GM23338 (cell line): ENCODE results near the gene USP35. TPM values are rescaled to one million over a fixed set of nuclear protein-coding genes. Genes with fewer than 3 reads are reported as not detected.

Experiments used
- ATAC-seq: fragments of 200-7000 bp; cut with Tn5 transposase; 3 replicates; pipeline ENCODE4 v1.9.1; 2020
- DNase-seq: peaks from one replicate; pipeline ENCODE4 v3.0.0-alpha.2; 2015; ENCODE audit warnings: low spot score
- H2AFZ ChIP-seq: fragments of 200-600 bp; sonication (generic); 2 replicates; pipeline ENCODE4 v1.8.0; 2016; ENCODE audit warnings: antibody characterized with exemption, mild to moderate bottlenecking, moderate library complexity
- H3F3A ChIP-seq: fragments of 200-600 bp; sonication (generic); replicated peaks from 2 replicates; pipeline ENCODE4 v1.8.0; 2017; ENCODE audit warnings: antibody characterized with exemption, mixed run types, low read depth
- H3K27ac ChIP-seq: fragments of 200-600 bp; sonication (generic); 2 replicates; pipeline ENCODE4 v1.6.1; 2016; ENCODE audit warnings: low read depth
- H3K27me3 ChIP-seq: fragments of 200-600 bp; sonication (generic); 2 replicates; pipeline ENCODE4 v1.8.0; 2016; ENCODE audit warnings: mild to moderate bottlenecking, mixed run types, moderate library complexity; ENCODE audit not compliant: insufficient read depth
- H3K36me3 ChIP-seq: fragments of 200-600 bp; sonication (generic); 2 replicates; pipeline ENCODE4 v1.8.0; 2016; ENCODE audit warnings: mild to moderate bottlenecking; ENCODE audit not compliant: insufficient read depth
- H3K4me1 ChIP-seq: fragments of 200-600 bp; sonication (generic); 2 replicates; pipeline ENCODE4 v1.8.0; 2016; ENCODE audit warnings: mild to moderate bottlenecking, moderate library complexity; ENCODE audit not compliant: insufficient read depth
- H3K4me2 ChIP-seq: fragments of 200-600 bp; sonication (generic); 2 replicates; pipeline ENCODE4 v1.7.1; 2017; ENCODE audit warnings: mixed run types
- H3K4me3 ChIP-seq: fragments of 200-600 bp; sonication (generic); 2 replicates; pipeline ENCODE4 v1.6.1; 2016; ENCODE audit warnings: mixed run types
- H3K79me2 ChIP-seq: fragments of 200-600 bp; sonication (generic); replicated peaks from 2 replicates; pipeline ENCODE4 v1.8.0; 2017; ENCODE audit warnings: mild to moderate bottlenecking; ENCODE audit not compliant: insufficient read depth
- H3K9me2 ChIP-seq: fragments of 200-600 bp; sonication (generic); 2 replicates; pipeline ENCODE4 v1.8.0; 2017; ENCODE audit not compliant: insufficient read depth
- H4K20me1 ChIP-seq: fragments of 200-600 bp; sonication (generic); replicated peaks from 2 replicates; pipeline ENCODE4 v1.8.0; 2017; ENCODE audit warnings: mild to moderate bottlenecking; ENCODE audit not compliant: insufficient read depth
- H3K27ac Mint-ChIP-seq: 2 replicates; pipeline ENCODE4 v1.8.0; 2020; ENCODE audit warnings: inconsistent platforms, mild to moderate bottlenecking, moderate library complexity, mixed read lengths
- H3K27me3 Mint-ChIP-seq: 3 replicates; pipeline ENCODE4 v1.8.0; 2022; ENCODE audit warnings: low read depth, mild to moderate bottlenecking, moderate library complexity, mixed read lengths, inconsistent platforms; ENCODE audit not compliant: insufficient read depth, poor library complexity
- H3K36me3 Mint-ChIP-seq: 3 replicates; pipeline ENCODE4 v1.8.0; 2021; ENCODE audit warnings: low read depth, mild to moderate bottlenecking, inconsistent platforms, moderate library complexity, mixed read lengths
- H3K4me1 Mint-ChIP-seq: 3 replicates; pipeline ENCODE4 v1.8.0; 2020; ENCODE audit warnings: mild to moderate bottlenecking, inconsistent platforms, mixed read lengths
- H3K4me3 Mint-ChIP-seq: 3 replicates; pipeline ENCODE4 v1.8.0; 2021; ENCODE audit warnings: moderate library complexity, mild to moderate bottlenecking, inconsistent platforms, mixed read lengths
- H3K9me3 Mint-ChIP-seq: 3 replicates; pipeline ENCODE4 v1.8.0; 2020; ENCODE audit warnings: moderate library complexity, mild to moderate bottlenecking, inconsistent platforms, mixed read lengths
- CREB1 ChIP-seq: fragments of 250-450 bp; sonication (Bioruptor Pico); IDR thresholded peaks from 2 replicates; pipeline ENCODE4 v1.5.0; 2020; ENCODE audit warnings: low read depth, mild to moderate bottlenecking, moderate library complexity
- CTCF ChIP-seq, 2 experiments: fragments of 200-600 bp in 1 of 2; sonication (generic) in 1 of 2; conservative IDR thresholded peaks; 2 replicates each; pipeline versions ENCODE4 v1.5.1 to v1.6.1; 2016 to 2017; ENCODE audit warnings: antibody characterized with exemption in 2 of 2, low read depth in 2 of 2, mild to moderate bottlenecking in 2 of 2, moderate library complexity in 1 of 2
- ETS1 ChIP-seq: IDR thresholded peaks from 2 replicates; pipeline ENCODE4 v1.6.1; 2016; ENCODE audit warnings: antibody characterized with exemption
- EZH2 ChIP-seq: fragments of 200-600 bp; sonication (generic); IDR thresholded peaks from one replicate; pipeline ENCODE4 v1.8.0; 2017; ENCODE audit warnings: antibody characterized with exemption, mild to moderate bottlenecking, low read depth; ENCODE audit not compliant: unreplicated experiment
- EZH2phosphoT487 ChIP-seq: fragments of 200-600 bp; sonication (generic); IDR thresholded peaks from one replicate; pipeline ENCODE4 v1.8.1; 2018; ENCODE audit warnings: antibody characterized with exemption; ENCODE audit not compliant: unreplicated experiment
- JUNB ChIP-seq: IDR thresholded peaks from one replicate; pipeline ENCODE4 v1.6.1; 2016; ENCODE audit warnings: antibody characterized with exemption; ENCODE audit not compliant: unreplicated experiment
- NANOG ChIP-seq: IDR thresholded peaks from 2 replicates; pipeline ENCODE4 v1.6.1; 2016; ENCODE audit warnings: antibody characterized with exemption, borderline replicate concordance
- POLR2AphosphoS5 ChIP-seq: IDR thresholded peaks from 2 replicates; pipeline ENCODE4 v1.6.1; 2016; ENCODE audit warnings: antibody characterized with exemption, low read depth
- STAT1 ChIP-seq: IDR thresholded peaks from one replicate; pipeline ENCODE4 v1.6.1; 2016; ENCODE audit warnings: antibody characterized with exemption; ENCODE audit not compliant: unreplicated experiment
- ZNF114 ChIP-seq: fragments of 250-450 bp; sonication (Bioruptor Pico); IDR thresholded peaks from 2 replicates; pipeline ENCODE4 v1.5.0; 2020; ENCODE audit warnings: mild to moderate bottlenecking, moderate library complexity
- ZNF331 ChIP-seq: fragments of 250-450 bp; sonication (Bioruptor Pico); IDR thresholded peaks from 2 replicates; pipeline ENCODE4 v1.5.0; 2020; ENCODE audit warnings: low read depth, mild to moderate bottlenecking, moderate library complexity
- ZNF462 ChIP-seq: fragments of 250-450 bp; sonication (Bioruptor Pico); IDR thresholded peaks from 2 replicates; pipeline ENCODE4 v1.5.0; 2020; ENCODE audit warnings: mild to moderate bottlenecking, moderate library complexity
- polyA plus RNA-seq: library from polyadenylated mRNA; unstranded; fragments of >200 nt; fragmentation: Nextera tagmentation; extraction: Ambion mirVana; gene quantifications from 2 replicates; pipeline ENCODE4 v1.2.1, GENCODE V29; 2016
- total RNA-seq: library from RNA; depleted of rRNA; stranded (reverse); fragments of >200 nt; shearing (Covaris generic); gene quantifications from 2 replicates; pipeline ENCODE4 v1.2.3, GENCODE V29; 2014
- TF ChIP-seq, protein P1 (sequence below): IDR thresholded peaks from one replicate; pipeline ENCODE4 v1.6.1; 2018; ENCODE audit warnings: antibody characterized with exemption; ENCODE audit not compliant: unreplicated experiment

Gene USP35
- total and polyA plus RNA-seq, 2 experiments from 2014 or later, result 2.5 to 10.7 TPM

DNA sequence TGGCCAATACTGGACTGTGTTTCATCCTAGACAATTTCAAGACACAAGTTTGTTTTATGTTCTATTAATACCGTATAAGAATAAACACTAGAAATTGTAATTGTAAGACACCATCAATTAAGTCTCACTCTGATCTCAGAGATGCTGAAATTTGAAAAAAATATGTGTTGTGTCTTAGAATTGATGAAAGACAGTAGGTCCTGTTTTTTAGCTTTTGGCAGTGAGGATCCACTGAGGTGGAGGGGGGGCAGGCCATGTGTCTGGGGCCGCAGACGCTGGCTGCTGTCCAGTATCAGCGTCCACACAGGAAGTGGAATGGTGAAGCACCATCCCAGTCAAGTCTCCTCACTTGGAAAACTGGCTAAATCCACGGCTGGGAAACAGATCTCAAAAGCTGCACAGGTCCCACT is 26.8 kb upstream of the USP35 start:
- TF ChIP-seq EZH2 (no peak), POLR2AphosphoS5 (no peak), STAT1 (no peak), EZH2phosphoT487 (no peak), ZNF462 (CRISPR knock-in tag) (no peak), CREB1 (no peak), ZNF114 (CRISPR knock-in tag) (no peak), NANOG (no peak), CTCF (conservative IDR thresholded peaks at IDR 0.05; ENCODE audit: low read depth in 2 of 2) (no peak), ZNF331 (CRISPR knock-in tag) (no peak), ETS1 (no peak), JUNB (no peak)
- TF ChIP-seq, protein P1, sequence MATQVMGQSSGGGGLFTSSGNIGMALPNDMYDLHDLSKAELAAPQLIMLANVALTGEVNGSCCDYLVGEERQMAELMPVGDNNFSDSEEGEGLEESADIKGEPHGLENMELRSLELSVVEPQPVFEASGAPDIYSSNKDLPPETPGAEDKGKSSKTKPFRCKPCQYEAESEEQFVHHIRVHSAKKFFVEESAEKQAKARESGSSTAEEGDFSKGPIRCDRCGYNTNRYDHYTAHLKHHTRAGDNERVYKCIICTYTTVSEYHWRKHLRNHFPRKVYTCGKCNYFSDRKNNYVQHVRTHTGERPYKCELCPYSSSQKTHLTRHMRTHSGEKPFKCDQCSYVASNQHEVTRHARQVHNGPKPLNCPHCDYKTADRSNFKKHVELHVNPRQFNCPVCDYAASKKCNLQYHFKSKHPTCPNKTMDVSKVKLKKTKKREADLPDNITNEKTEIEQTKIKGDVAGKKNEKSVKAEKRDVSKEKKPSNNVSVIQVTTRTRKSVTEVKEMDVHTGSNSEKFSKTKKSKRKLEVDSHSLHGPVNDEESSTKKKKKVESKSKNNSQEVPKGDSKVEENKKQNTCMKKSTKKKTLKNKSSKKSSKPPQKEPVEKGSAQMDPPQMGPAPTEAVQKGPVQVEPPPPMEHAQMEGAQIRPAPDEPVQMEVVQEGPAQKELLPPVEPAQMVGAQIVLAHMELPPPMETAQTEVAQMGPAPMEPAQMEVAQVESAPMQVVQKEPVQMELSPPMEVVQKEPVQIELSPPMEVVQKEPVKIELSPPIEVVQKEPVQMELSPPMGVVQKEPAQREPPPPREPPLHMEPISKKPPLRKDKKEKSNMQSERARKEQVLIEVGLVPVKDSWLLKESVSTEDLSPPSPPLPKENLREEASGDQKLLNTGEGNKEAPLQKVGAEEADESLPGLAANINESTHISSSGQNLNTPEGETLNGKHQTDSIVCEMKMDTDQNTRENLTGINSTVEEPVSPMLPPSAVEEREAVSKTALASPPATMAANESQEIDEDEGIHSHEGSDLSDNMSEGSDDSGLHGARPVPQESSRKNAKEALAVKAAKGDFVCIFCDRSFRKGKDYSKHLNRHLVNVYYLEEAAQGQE, result no peak
- H3K79me2 ChIP-seq, result no peaks in the 10 kb centered on the region
- no peaks in the 10 kb centered on the region for H3K4me1 ChIP-seq
- H3K9me2 ChIP-seq, result no peaks in the 10 kb centered on the region
- no peaks in the 10 kb centered on the region for H3K27me3 ChIP-seq
- H4K20me1 ChIP-seq, result no peaks in the 10 kb centered on the region
- H2AFZ ChIP-seq, result no peak overlapping the region
- Mint-ChIP-seq H3K4me3 (no peak overlapping the region), H3K9me3 (no peaks in the 10 kb centered on the region), H3K27me3 (no peaks in the 10 kb centered on the region), H3K27ac (no peak overlapping the region), H3K36me3 (no peaks in the 10 kb centered on the region), H3K4me1 (no peaks in the 10 kb centered on the region)
- ATAC-seq (no peak), DNase-seq (no peak)
- H3K4me2 ChIP-seq, result no peak overlapping the region
- no peaks in the 10 kb centered on the region for H3K36me3 ChIP-seq
- H3K27ac ChIP-seq, result no peak overlapping the region
- H3F3A ChIP-seq, result no peaks in the 10 kb centered on the region
- H3K4me3 ChIP-seq, result no peak overlapping the region
